CD4-positive, alpha-beta memory T cell (primary cell): Measurements from ENCODE around the gene KCNQ1. TPM values are rescaled to one million over a fixed set of nuclear protein-coding genes. Genes with fewer than 3 reads are reported as not detected.

Experiments used
- CTCF ChIA-PET: fragments of 350-600 bp; sonication (Branson Sonifier 250); formaldehyde crosslinking; loops from one replicate; lab custom pipeline; 2021; ENCODE audit warnings: inconsistent platforms; ENCODE audit not compliant: partially characterized antibody; lab: Charles Lee
- POLR2A ChIA-PET: fragments of 350-600 bp; sonication (Branson Sonifier 250); formaldehyde crosslinking; loops from one replicate; lab custom pipeline; 2021; ENCODE audit not compliant: partially characterized antibody; lab: Charles Lee
- DNase-seq, 5 donors: peaks; one replicate each; pipeline versions ENCODE4 v3.0.0 to v3.0.0-alpha.2; 2020 to 2022; ENCODE audit warnings: mixed read lengths in 1 of 5
- H3K27ac ChIP-seq: one replicate; pipeline ENCODE4 v1.7.0; 2013; ENCODE audit warnings: low read depth, low read length
- H3K27me3 ChIP-seq: 2 replicates; pipeline ENCODE4 v1.7.0; 2013; ENCODE audit warnings: mild to moderate bottlenecking, low read length, moderate library complexity; ENCODE audit not compliant: insufficient read depth
- H3K36me3 ChIP-seq: 2 replicates; pipeline ENCODE4 v1.7.0; 2013; ENCODE audit warnings: mild to moderate bottlenecking, low read length, moderate library complexity; ENCODE audit not compliant: insufficient read depth
- H3K4me1 ChIP-seq: 2 replicates; pipeline ENCODE4 v1.7.0; 2013; ENCODE audit warnings: mild to moderate bottlenecking, low read length, moderate library complexity; ENCODE audit not compliant: insufficient read depth
- H3K4me3 ChIP-seq, 2 donors: one replicate each; pipeline ENCODE4 v1.7.0; 2013; ENCODE audit warnings: low read length in 2 of 2, mild to moderate bottlenecking in 1 of 2
- H3K9me3 ChIP-seq, 2 donors: one replicate each; pipeline ENCODE4 v1.7.0; 2013; ENCODE audit warnings: low read length in 2 of 2, control low read depth in 1 of 2; ENCODE audit not compliant: control insufficient read depth in 1 of 2
- H3K27ac Mint-ChIP-seq, 7 donors: one replicate each; pipeline ENCODE4 v1.8.0; 2020 to 2021; ENCODE audit warnings: mixed read lengths in 7 of 7, mild to moderate bottlenecking in 6 of 7, inconsistent platforms in 3 of 7, moderate library complexity in 3 of 7
- H3K27me3 Mint-ChIP-seq, 2 donors: one replicate each; pipeline ENCODE4 v1.8.0; 2020 to 2021; ENCODE audit warnings: mixed read lengths in 2 of 2
- H3K36me3 Mint-ChIP-seq, 2 donors: one replicate each; pipeline ENCODE4 v1.8.0; 2020 to 2021; ENCODE audit warnings: mixed read lengths in 2 of 2, inconsistent platforms in 1 of 2, mild to moderate bottlenecking in 1 of 2
- H3K4me1 Mint-ChIP-seq, 4 donors: one replicate each; pipeline ENCODE4 v1.8.0; 2020 to 2021; ENCODE audit warnings: mixed read lengths in 4 of 4, mild to moderate bottlenecking in 1 of 4
- H3K4me3 Mint-ChIP-seq, 8 donors: one replicate each; pipeline ENCODE4 v1.8.0; 2020 to 2021; ENCODE audit warnings: mixed read lengths in 8 of 8, mild to moderate bottlenecking in 7 of 8, moderate library complexity in 6 of 8, inconsistent platforms in 3 of 8
- H3K9me3 Mint-ChIP-seq, 8 donors: one replicate each; pipeline ENCODE4 v1.8.0; 2020 to 2021; ENCODE audit warnings: mixed read lengths in 8 of 8, mild to moderate bottlenecking in 5 of 8, inconsistent platforms in 3 of 8, moderate library complexity in 1 of 8
- intact Hi-C: fragments of 100-400 bp; cut with micrococcal nuclease; formaldehyde crosslinking; loops from one replicate; pipeline ENCODE4 v1.15.1; 2023
- polyA plus RNA-seq, 2 donors: library from polyadenylated mRNA; unstranded; fragments of 300-500 nt; fragmentation: Illumina TruSeq; gene quantifications; one replicate each; pipeline ENCODE4 v1.2.3, GENCODE V29; 2021
- total RNA-seq, 2 experiments: library from RNA; stranded (reverse); gene quantifications; one replicate each; pipeline ENCODE4 v1.2.3, GENCODE V29; 2021

Gene KCNQ1
- total and polyA plus RNA-seq, 4 experiments from 2014 or later, result 5.4 to 21.7 (median 21.5) TPM

DNA sequence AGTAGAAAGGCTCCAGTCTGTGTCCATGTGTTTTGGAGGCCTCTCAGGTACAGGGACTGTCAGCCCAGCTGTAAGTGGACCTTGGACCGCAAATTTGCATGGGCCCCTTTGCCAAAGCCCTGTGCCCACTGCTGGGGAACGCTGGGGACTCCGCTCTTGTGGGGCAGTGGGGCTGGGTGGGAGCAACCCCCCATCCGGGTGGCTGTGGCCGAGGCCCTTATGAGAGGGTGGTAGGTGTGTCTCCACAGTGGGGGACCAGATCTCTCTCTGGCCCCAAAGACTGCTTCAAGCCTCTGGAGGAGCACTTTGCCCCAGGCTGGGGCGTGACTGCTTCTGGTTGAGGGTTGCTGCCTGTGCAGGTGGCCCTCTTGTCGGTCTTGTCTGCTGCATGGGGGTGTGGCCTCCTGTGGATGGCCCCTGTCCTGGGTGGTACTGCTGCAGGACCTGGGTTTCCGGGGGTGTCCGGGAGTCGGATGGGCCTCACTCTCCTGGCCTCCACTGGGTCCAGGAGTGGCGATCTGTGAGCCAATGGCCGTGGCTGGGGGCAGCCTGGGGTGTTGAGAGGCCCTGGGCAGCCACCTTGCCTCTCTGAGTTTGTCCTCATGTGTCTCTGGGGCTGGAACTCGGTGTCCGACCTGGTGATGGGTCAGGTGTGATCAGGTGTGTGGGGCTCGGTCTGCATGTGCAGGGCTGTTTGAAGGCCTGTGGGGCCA, 15.9 kb downstream of the KCNQ1 start:
- Mint-ChIP-seq H3K36me3 (no peaks in the 10 kb centered on the region), H3K27me3 (no peaks in the 10 kb centered on the region), H3K4me3 (peak overlapping the region in 1 of 8 donors; percentile 41), H3K27ac (peak overlapping the region in 2 of 7 donors; percentile 60 to 64), H3K4me1 (peaks cover 7 to 58% (median 29%) of the 10 kb centered on the region in 4 donors), H3K9me3 (no peaks in the 10 kb centered on the region)
- Histone ChIP-seq H3K36me3 (no peaks in the 10 kb centered on the region), H3K4me1 (peaks cover 10% of the 10 kb centered on the region), H3K27me3 (no peaks in the 10 kb centered on the region), H3K9me3 (no peaks in the 10 kb centered on the region), H3K27ac (no peak overlapping the region), H3K4me3 (no peak overlapping the region)
- ChIA-PET POLR2A (no interaction called here), CTCF (no interaction called here)
- intact Hi-C loops, result no loop called here
- no peak for DNase-seq

DNA sequence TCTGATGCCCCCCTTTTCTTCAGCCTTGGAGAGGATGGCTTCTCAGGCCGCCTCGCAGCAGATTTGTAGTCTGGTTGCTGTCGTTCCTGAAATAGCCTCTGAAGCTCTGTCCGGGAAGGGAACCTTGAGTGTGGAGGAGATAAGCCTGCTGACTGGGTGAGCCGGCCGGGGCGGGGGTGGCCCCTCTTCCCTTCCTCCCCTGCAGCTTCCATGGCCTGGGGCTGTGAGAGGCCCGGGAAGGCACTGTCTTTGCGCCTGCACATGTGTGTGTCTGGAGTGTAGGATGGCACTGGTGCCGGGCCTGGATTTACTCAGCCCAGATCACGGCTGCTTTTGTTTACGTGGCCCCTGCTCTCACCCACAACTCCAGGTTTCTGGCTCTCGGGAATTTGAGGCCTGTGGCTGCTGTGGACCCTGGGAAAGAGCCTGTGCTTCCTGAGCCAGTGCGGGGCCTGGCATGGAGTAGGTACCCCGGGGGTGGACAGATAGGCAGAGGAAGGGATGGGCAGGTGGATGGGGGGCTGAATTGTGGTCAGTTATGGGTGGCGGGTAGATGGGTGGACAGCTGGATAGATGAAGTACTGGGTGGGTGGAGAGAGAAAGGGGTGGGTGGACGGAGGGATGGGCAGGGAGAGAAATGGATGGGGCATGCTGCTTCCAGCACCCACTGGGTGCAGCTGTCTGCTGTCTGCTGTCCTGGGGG, 16.6 kb downstream of the KCNQ1 start:
- Histone ChIP-seq H3K27me3 (no peaks in the 10 kb centered on the region), H3K36me3 (no peaks in the 10 kb centered on the region), H3K4me1 (peaks cover 17% of the 10 kb centered on the region), H3K4me3 (no peak overlapping the region), H3K9me3 (no peaks in the 10 kb centered on the region), H3K27ac (no peak overlapping the region)
- DNase-seq, result no peak
- no peaks in the 10 kb centered on the region for H3K27me3 Mint-ChIP-seq
- intact Hi-C loops, result no loop called here
- CTCF ChIA-PET, result no interaction called here
- H3K4me1 Mint-ChIP-seq, result peaks cover 7 to 65% (median 34%) of the 10 kb centered on the region in 4 donors
- peak overlapping the region in 1 of 8 donors; percentile 25 for H3K4me3 Mint-ChIP-seq
- H3K9me3 Mint-ChIP-seq, result no peaks in the 10 kb centered on the region
- H3K27ac Mint-ChIP-seq, result peak overlapping the region in 2 of 7 donors; percentile 60 to 64
- no peaks in the 10 kb centered on the region for H3K36me3 Mint-ChIP-seq
- POLR2A ChIA-PET, result no interaction called here

DNA sequence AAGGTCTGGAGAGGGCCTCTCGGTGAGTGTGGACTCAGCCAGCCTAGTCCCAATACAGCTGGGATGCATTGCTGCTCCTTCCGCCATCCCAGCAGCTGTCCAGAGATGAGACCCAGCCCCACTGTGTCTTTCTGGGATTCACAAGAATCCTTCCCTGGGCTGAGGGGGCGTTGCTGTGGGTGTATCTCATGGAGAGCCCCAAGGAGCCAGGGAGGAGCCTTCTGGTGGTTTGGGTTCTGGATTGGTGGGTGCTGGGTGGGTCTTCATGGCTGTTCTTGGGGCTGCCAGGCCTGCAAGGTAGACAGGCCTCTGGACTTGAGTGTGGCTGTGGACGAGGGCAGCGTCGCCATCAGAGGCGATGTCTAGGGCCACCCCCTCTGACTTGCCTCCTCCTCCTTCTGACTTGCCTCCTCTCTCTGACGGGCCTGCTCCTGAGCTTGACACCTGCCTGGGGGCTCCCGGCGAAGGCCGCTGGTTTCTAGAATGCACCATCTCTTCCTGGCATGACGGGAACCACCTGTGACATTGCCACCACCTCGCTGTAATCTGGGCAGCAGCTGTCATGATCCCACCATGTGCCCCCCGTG, 17.2 kb downstream of the KCNQ1 start:
- Mint-ChIP-seq H3K4me3 (peak overlapping the region in 1 of 8 donors; percentile 25), H3K9me3 (no peaks in the 10 kb centered on the region), H3K27me3 (no peaks in the 10 kb centered on the region), H3K36me3 (no peaks in the 10 kb centered on the region), H3K27ac (peak overlapping the region in 1 of 7 donors; percentile 57), H3K4me1 (peaks cover 10 to 71% (median 40%) of the 10 kb centered on the region in 4 donors)
- no peak overlapping the region for H3K4me3 ChIP-seq
- no peaks in the 10 kb centered on the region for H3K27me3 ChIP-seq
- no peaks in the 10 kb centered on the region for H3K36me3 ChIP-seq
- H3K27ac ChIP-seq, result no peak overlapping the region
- no peak for DNase-seq
- peaks cover 24% of the 10 kb centered on the region for H3K4me1 ChIP-seq
- H3K9me3 ChIP-seq, result no peaks in the 10 kb centered on the region
- intact Hi-C loops, result no loop called here
- POLR2A ChIA-PET, result no interaction called here
- CTCF ChIA-PET, result no interaction called here

DNA sequence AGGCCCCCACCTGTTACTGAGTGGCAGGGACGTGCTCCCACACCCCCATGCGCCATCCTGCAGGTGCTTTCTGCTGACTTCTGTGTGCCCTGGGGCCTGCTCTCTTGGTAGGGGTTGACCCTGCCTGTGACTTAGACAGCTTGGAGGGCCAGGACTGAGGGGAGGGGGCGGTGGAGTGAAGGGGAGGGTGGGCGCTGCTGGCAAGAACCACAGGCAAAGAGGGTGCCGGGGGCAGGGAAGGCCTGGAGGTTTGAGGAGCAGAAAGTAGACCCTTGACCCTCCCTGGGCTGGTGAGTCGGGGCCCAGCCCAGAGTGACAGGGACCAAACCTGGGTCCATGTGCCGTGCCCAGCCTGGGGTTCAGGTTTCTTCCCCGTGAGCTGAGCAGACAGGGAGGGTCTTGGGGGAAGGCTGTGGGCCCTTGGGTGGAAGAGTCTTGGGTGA, 17.8 kb downstream of the KCNQ1 start:
- ChIA-PET CTCF (no interaction called here), POLR2A (no interaction called here)
- H3K9me3 Mint-ChIP-seq, result no peaks in the 10 kb centered on the region
- no peaks in the 10 kb centered on the region for H3K27me3 ChIP-seq
- intact Hi-C loops, result no loop called here
- H3K9me3 ChIP-seq, result no peaks in the 10 kb centered on the region
- H3K36me3 ChIP-seq, result no peaks in the 10 kb centered on the region
- no peak overlapping the region for H3K4me3 Mint-ChIP-seq
- no peaks in the 10 kb centered on the region for H3K36me3 Mint-ChIP-seq
- peak overlapping the region in 1 of 7 donors; percentile 69 for H3K27ac Mint-ChIP-seq
- peaks cover 11 to 77% (median 45%) of the 10 kb centered on the region in 4 donors for H3K4me1 Mint-ChIP-seq
- no peak overlapping the region for H3K4me3 ChIP-seq
- no peak for DNase-seq
- H3K27ac ChIP-seq, result no peak overlapping the region
- H3K4me1 ChIP-seq, result peaks cover 29% of the 10 kb centered on the region
- H3K27me3 Mint-ChIP-seq, result no peaks in the 10 kb centered on the region

DNA sequence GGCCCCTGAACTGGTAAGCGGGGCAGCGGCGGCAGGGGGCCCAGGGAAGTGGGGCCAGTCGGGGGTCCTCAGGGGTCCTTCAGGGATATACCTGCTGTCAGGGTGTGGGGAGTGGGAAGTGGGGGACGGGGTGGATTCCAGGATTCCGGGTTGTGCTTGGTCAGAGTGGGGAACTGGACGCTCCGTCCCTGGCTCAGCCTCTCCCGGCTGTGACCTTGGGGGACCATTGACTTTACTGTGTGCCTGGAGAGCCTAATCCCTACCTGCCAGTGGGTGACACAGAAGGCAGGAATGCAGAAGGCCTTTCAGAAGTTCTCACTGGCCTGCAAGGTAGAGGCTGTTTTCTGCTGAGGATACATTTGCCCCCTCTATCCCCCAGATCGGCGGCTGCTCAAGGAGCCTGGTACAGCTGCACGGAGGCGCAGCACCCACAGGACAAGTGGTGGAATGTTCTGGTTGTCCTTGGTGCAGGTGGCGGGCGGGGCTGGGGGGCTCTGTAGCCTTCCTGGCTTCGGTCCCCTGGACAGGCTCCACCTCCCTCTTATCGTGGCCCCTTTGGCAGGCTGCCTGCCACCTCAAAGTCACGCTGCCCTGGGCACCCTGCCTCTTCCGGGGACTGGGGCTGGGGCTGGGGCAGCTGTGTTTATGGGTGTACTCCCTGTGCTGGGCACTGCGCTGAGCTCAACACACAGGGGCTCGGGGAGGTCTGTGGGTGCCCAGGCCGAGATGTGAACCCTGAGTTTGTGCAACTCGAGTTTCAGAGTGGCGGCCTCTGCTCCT, 18.4 kb downstream of the KCNQ1 start:
- Mint-ChIP-seq H3K36me3 (no peaks in the 10 kb centered on the region), H3K4me3 (no peak overlapping the region), H3K27me3 (no peaks in the 10 kb centered on the region), H3K9me3 (no peaks in the 10 kb centered on the region), H3K27ac (peak overlapping the region in 1 of 7 donors; percentile 69), H3K4me1 (peaks cover 13 to 80% (median 50%) of the 10 kb centered on the region in 4 donors)
- intact Hi-C loops, result no loop called here
- H3K36me3 ChIP-seq, result no peaks in the 10 kb centered on the region
- H3K27me3 ChIP-seq, result no peaks in the 10 kb centered on the region
- peaks cover 35% of the 10 kb centered on the region for H3K4me1 ChIP-seq
- DNase-seq, result no peak
- no peaks in the 10 kb centered on the region for H3K9me3 ChIP-seq
- CTCF ChIA-PET, result no interaction called here
- H3K27ac ChIP-seq, result no peak overlapping the region
- POLR2A ChIA-PET, result no interaction called here
- no peak overlapping the region for H3K4me3 ChIP-seq

DNA sequence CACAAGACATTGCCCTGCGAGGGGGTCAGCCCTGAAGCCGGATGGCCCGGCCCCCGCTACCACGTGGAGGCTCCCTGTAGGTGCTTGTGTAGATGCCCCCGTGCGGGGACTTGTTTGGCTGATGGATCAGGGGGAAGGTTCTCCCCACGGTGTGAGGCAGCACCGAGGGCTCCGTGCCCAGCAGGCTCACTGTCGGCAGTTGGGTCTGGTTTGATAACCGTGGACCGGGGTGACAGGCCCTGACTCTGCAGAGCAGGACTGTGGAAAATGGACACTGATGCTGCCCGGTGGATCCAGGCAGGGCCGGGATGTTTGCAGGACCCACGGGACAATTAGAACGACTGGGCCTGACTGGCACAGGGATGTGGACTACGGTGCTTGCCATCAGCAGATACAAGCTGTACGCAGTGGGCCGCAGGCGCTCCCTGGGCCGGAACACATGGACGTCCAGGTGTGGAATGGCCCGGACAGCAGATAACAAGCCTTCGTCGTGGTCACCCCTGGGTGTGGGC, 19.0 kb downstream of the KCNQ1 start:
- no peaks in the 10 kb centered on the region for H3K9me3 Mint-ChIP-seq
- H3K9me3 ChIP-seq, result no peaks in the 10 kb centered on the region
- intact Hi-C loops, result no loop called here
- H3K4me3 ChIP-seq, result no peak overlapping the region
- no peaks in the 10 kb centered on the region for H3K36me3 ChIP-seq
- no peak overlapping the region for H3K27ac ChIP-seq
- no peaks in the 10 kb centered on the region for H3K27me3 ChIP-seq
- peaks cover 12 to 80% (median 51%) of the 10 kb centered on the region in 4 donors for H3K4me1 Mint-ChIP-seq
- no peak overlapping the region for H3K4me3 Mint-ChIP-seq
- no peaks in the 10 kb centered on the region for H3K27me3 Mint-ChIP-seq
- no peak overlapping the region for H3K27ac Mint-ChIP-seq
- H3K36me3 Mint-ChIP-seq, result no peaks in the 10 kb centered on the region
- H3K4me1 ChIP-seq, result peaks cover 39% of the 10 kb centered on the region
- no peak for DNase-seq
- ChIA-PET CTCF (interaction anchor here (1.2 kb wide), 1 partner anchor 43 kb away, joined by 4 read pairs; no protein-coding TSS in a partner anchor), POLR2A (no interaction called here)
